Fibroblast of peridontal ligament (primary cell): Measurements from ENCODE around the gene THOC1.

Experiments used
- DNase-seq: peaks from one replicate; pipeline ENCODE4 v3.0.0-alpha.2; 2010; ENCODE audit errors: extremely low read depth

Gene THOC1

GRCh38 chr18:285817-286216 is 18.0 kb upstream of the THOC1 start:
- DNase-seq = no peak

GRCh38 chr18:275486-275885 is 7.6 kb upstream of the THOC1 start:
- no peak for DNase-seq

GRCh38 chr18:274313-274712 is 6.5 kb upstream of the THOC1 start:
- DNase-seq = no peak

- no peak for DNase-seq
Observed at GRCh38 chr18:273525-273924, 5.7 kb upstream of the THOC1 start.

GRCh38 chr18:272650-273049 is 4.8 kb upstream of the THOC1 start:
- no peak for DNase-seq

GRCh38 chr18:269480-270095 is 1.7 kb upstream of the THOC1 start:
- no peak for DNase-seq

- DNase-seq = no peak
Observed at GRCh38 chr18:267380-267687, 513 bp downstream of the THOC1 start.

GRCh38 chr18:261398-262073 is 6.3 kb downstream of the THOC1 start:
- peak; percentile 66 for DNase-seq

GRCh38 chr18:260547-260946 is 7.3 kb downstream of the THOC1 start:
- DNase-seq = no peak

- DNase-seq = no peak
Observed at GRCh38 chr18:255171-255570, 12.7 kb downstream of the THOC1 start.

GRCh38 chr18:253121-253520 is 14.7 kb downstream of the THOC1 start:
- no peak for DNase-seq

GRCh38 chr18:251572-251971 is 16.3 kb downstream of the THOC1 start:
- no peak for DNase-seq

- DNase-seq = peak; percentile 36
Observed at GRCh38 chr18:250685-251084, 17.2 kb downstream of the THOC1 start.

- DNase-seq = no peak
Observed at GRCh38 chr18:248053-248452, 19.8 kb downstream of the THOC1 start.

GRCh38 chr18:245282-245847 is 22.5 kb downstream of the THOC1 start:
- no peak for DNase-seq

GRCh38 chr18:240175-240574 is 27.7 kb downstream of the THOC1 start:
- no peak for DNase-seq

GRCh38 chr18:231563-231962 is 36.3 kb downstream of the THOC1 start:
- no peak for DNase-seq

GRCh38 chr18:228586-228985 is 39.3 kb downstream of the THOC1 start:
- peak; percentile 29 for DNase-seq

GRCh38 chr18:227902-228301 is 39.9 kb downstream of the THOC1 start:
- DNase-seq = no peak

GRCh38 chr18:227374-227773 is 40.5 kb downstream of the THOC1 start:
- DNase-seq = no peak

GRCh38 chr18:225745-226144 is 42.1 kb downstream of the THOC1 start:
- DNase-seq = no peak

GRCh38 chr18:220708-221107 is 47.1 kb downstream of the THOC1 start:
- no peak for DNase-seq

- no peak for DNase-seq
Observed at GRCh38 chr18:217532-218336, 50.1 kb downstream of the THOC1 start.
